A673 (cell line): Measurements from ENCODE around the gene IL22RA1. TPM values are rescaled to one million over a fixed set of nuclear protein-coding genes. Genes with fewer than 3 reads are reported as not detected.

ENCODE experiments used
- BruUV-seq: library from RNA; stranded (reverse); fragments of 400-500 nt; replicated peaks from 2 replicates; lab custom pipeline; 2021; lab: Mats Ljungman, UMichigan
- CTCF ChIA-PET: fragments of 300-600 bp; sonication (Branson Sonifier 250); formaldehyde crosslinking; loops from one replicate; lab custom pipeline; 2022; ENCODE audit warnings: antibody characterized with exemption; lab: Charles Lee
- POLR2A ChIA-PET: fragments of 300-600 bp; sonication (Branson Sonifier 250); formaldehyde crosslinking; loops from one replicate; lab custom pipeline; 2022; ENCODE audit warnings: antibody characterized with exemption; ENCODE audit not compliant: low non-redundant PET; lab: Charles Lee
- DNase-seq: peaks from one replicate; pipeline ENCODE4 v3.0.0-alpha.2; 2015; ENCODE audit warnings: low spot score
- H3K27ac ChIP-seq: fragments of 200-600 bp; sonication (generic); 2 replicates; pipeline ENCODE4 v1.5.1; 2016; ENCODE audit warnings: mixed run types, low read depth, mild to moderate bottlenecking, mixed read lengths, antibody characterized with exemption, low read length; ENCODE audit not compliant: poor library complexity, severe bottlenecking
- H3K27me3 ChIP-seq: fragments of 200-600 bp; sonication (generic); replicated peaks from 2 replicates; pipeline ENCODE4 v1.6.1; 2017; ENCODE audit warnings: mixed run types, low read depth, mild to moderate bottlenecking, mixed read lengths, antibody characterized with exemption, low read length; ENCODE audit not compliant: insufficient read depth, poor library complexity
- H3K36me3 ChIP-seq: fragments of 200-600 bp; sonication (generic); 2 replicates; pipeline ENCODE4 v1.6.1; 2016; ENCODE audit warnings: mixed run types, mild to moderate bottlenecking, mixed read lengths, antibody characterized with exemption, low read length; ENCODE audit not compliant: insufficient read depth, poor library complexity, severe bottlenecking
- H3K4me1 ChIP-seq: fragments of 200-600 bp; sonication (generic); 2 replicates; pipeline ENCODE4 v1.6.1; 2017; ENCODE audit warnings: mixed run types, mild to moderate bottlenecking, mixed read lengths, antibody characterized with exemption, low read length; ENCODE audit not compliant: insufficient read depth, poor library complexity, severe bottlenecking
- H3K4me3 ChIP-seq: fragments of 200-600 bp; sonication (generic); 2 replicates; pipeline ENCODE4 v1.5.1; 2016; ENCODE audit warnings: low read depth, mixed run types, mild to moderate bottlenecking, mixed read lengths, low read length; ENCODE audit not compliant: poor library complexity, severe bottlenecking
- H3K9me3 ChIP-seq: fragments of 200-600 bp; sonication (generic); 2 replicates; pipeline ENCODE4 v1.6.1; 2016; ENCODE audit warnings: mixed run types, low read depth, mild to moderate bottlenecking, mixed read lengths, antibody characterized with exemption, low read length; ENCODE audit not compliant: poor library complexity, severe bottlenecking
- EZH2 ChIP-seq: fragments of 200-600 bp; sonication (generic); IDR thresholded peaks from 2 replicates; pipeline ENCODE4 v1.6.1; 2017; ENCODE audit warnings: borderline replicate concordance, low read depth, mild to moderate bottlenecking, mixed read lengths, antibody characterized with exemption, low read length; ENCODE audit not compliant: poor library complexity, severe bottlenecking
- intact Hi-C: fragments of 100-400 bp; cut with micrococcal nuclease; formaldehyde crosslinking; loops from one replicate; pipeline ENCODE4 v1.10.0; 2022; ENCODE audit not compliant: unreplicated experiment
- total RNA-seq: library from RNA; stranded (reverse); gene quantifications from 2 replicates; pipeline ENCODE4 v1.2.3, GENCODE V29; 2021
- TF ChIP-seq, protein P1 (sequence below): fragments of 300-800, 200-600 bp; sonication (generic); conservative IDR thresholded peaks from 2 replicates; pipeline ENCODE4 v1.5.1; 2017; ENCODE audit warnings: low read depth, mild to moderate bottlenecking, antibody characterized with exemption, low read length, moderate library complexity, mixed read lengths

The IL22RA1 gene
- total RNA-seq, 1 experiment from 2014 or later, result 0.24 TPM

- H3K4me3 ChIP-seq, result no peak overlapping the region
- no peaks in the 10 kb centered on the region for H3K36me3 ChIP-seq
- TF ChIP-seq, protein P1, sequence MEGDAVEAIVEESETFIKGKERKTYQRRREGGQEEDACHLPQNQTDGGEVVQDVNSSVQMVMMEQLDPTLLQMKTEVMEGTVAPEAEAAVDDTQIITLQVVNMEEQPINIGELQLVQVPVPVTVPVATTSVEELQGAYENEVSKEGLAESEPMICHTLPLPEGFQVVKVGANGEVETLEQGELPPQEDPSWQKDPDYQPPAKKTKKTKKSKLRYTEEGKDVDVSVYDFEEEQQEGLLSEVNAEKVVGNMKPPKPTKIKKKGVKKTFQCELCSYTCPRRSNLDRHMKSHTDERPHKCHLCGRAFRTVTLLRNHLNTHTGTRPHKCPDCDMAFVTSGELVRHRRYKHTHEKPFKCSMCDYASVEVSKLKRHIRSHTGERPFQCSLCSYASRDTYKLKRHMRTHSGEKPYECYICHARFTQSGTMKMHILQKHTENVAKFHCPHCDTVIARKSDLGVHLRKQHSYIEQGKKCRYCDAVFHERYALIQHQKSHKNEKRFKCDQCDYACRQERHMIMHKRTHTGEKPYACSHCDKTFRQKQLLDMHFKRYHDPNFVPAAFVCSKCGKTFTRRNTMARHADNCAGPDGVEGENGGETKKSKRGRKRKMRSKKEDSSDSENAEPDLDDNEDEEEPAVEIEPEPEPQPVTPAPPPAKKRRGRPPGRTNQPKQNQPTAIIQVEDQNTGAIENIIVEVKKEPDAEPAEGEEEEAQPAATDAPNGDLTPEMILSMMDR, result no peak
- TF ChIP-seq EZH2, result no peak
- no peaks in the 10 kb centered on the region for H3K9me3 ChIP-seq
- peaks cover 4% of the 10 kb centered on the region for H3K4me1 ChIP-seq
- no peak for DNase-seq
- POLR2A ChIA-PET, result no interaction called here
- CTCF ChIA-PET, result no interaction called here
- BruUV-seq, result no TSS peak
- H3K27me3 ChIP-seq, result no peaks in the 10 kb centered on the region
- no peak overlapping the region for H3K27ac ChIP-seq
- intact Hi-C loops, result no loop called here
Observed at GRCh38 chr1:24147816-24148215, 4.9 kb upstream of the IL22RA1 start.

DNA sequence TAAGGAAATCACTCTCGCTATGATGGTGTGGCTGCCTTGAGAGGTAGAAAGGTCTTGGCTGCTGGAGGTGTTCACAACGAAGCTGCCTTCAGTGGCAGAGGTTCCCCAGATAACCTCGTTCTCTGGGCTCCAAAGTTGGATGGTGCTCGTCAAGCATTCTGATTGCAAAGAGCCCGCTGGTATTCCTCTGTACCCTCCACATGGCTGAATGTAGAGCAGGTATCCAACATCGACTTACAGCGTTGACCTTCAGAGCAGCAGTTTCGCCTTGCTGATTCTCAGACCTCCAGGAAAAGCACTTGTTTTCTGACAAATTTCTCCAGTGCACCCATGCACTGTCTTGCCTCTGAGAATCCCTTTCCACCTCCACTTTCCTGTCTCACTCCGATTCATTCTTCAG, 4.3 kb upstream of the IL22RA1 start:
- H3K9me3 ChIP-seq, result no peaks in the 10 kb centered on the region
- H3K27me3 ChIP-seq, result no peaks in the 10 kb centered on the region
- intact Hi-C loops, result no loop called here
- H3K27ac ChIP-seq, result no peak overlapping the region
- TF ChIP-seq, protein P1, result no peak
- TF ChIP-seq EZH2, result no peak
- ChIA-PET POLR2A (no interaction called here), CTCF (no interaction called here)
- H3K4me3 ChIP-seq, result no peak overlapping the region
- H3K36me3 ChIP-seq, result no peaks in the 10 kb centered on the region
- BruUV-seq, result no TSS peak
- DNase-seq, result no peak
- peaks cover 4% of the 10 kb centered on the region for H3K4me1 ChIP-seq

GRCh38 chr1:24141311-24141997, 1.5 kb downstream of the IL22RA1 start:
- no peaks in the 10 kb centered on the region for H3K9me3 ChIP-seq
- H3K4me1 ChIP-seq, result no peaks in the 10 kb centered on the region
- intact Hi-C loops, result no loop called here
- H3K27me3 ChIP-seq, result no peaks in the 10 kb centered on the region
- BruUV-seq, result no TSS peak
- H3K27ac ChIP-seq, result no peak overlapping the region
- DNase-seq, result no peak
- CTCF ChIA-PET, result no interaction called here
- H3K4me3 ChIP-seq, result no peak overlapping the region
- POLR2A ChIA-PET, result no interaction called here
- TF ChIP-seq, protein P1, result no peak
- no peak for TF ChIP-seq EZH2
- H3K36me3 ChIP-seq, result no peaks in the 10 kb centered on the region
